RWPE1 (cell line): ENCODE measurements around the gene MYO1E.

ENCODE experiments used
- CTCF ChIA-PET: fragments of 350-600 bp; sonication (Branson Sonifier 250); formaldehyde crosslinking; extraction: SDS; loops from one replicate; lab custom pipeline; 2021; lab: Yijun Ruan, JAX
- POLR2A ChIA-PET: fragments of 400-600 bp; formaldehyde crosslinking; extraction: SDS; loops from one replicate; lab custom pipeline; 2020; ENCODE audit warnings: antibody characterized with exemption; ENCODE audit not compliant: low non-redundant PET; lab: Yijun Ruan, JAX
- DNase-seq: peaks from one replicate; pipeline ENCODE4 v3.0.0; 2012; ENCODE audit warnings: low spot score
- H3K27ac ChIP-seq: fragments of 450-650 bp; 2 replicates; pipeline ENCODE4 v1.5.1; 2017
- TF ChIP-seq, protein P1 (sequence below): fragments of 450-650 bp; conservative IDR thresholded peaks from 2 replicates; pipeline ENCODE4 v1.5.1; 2017; ENCODE audit warnings: low read depth, mild to moderate bottlenecking

MYO1E gene

GRCh38 chr15:59274126-59274970, 98.3 kb downstream of the MYO1E start:
- TF ChIP-seq, protein P1, sequence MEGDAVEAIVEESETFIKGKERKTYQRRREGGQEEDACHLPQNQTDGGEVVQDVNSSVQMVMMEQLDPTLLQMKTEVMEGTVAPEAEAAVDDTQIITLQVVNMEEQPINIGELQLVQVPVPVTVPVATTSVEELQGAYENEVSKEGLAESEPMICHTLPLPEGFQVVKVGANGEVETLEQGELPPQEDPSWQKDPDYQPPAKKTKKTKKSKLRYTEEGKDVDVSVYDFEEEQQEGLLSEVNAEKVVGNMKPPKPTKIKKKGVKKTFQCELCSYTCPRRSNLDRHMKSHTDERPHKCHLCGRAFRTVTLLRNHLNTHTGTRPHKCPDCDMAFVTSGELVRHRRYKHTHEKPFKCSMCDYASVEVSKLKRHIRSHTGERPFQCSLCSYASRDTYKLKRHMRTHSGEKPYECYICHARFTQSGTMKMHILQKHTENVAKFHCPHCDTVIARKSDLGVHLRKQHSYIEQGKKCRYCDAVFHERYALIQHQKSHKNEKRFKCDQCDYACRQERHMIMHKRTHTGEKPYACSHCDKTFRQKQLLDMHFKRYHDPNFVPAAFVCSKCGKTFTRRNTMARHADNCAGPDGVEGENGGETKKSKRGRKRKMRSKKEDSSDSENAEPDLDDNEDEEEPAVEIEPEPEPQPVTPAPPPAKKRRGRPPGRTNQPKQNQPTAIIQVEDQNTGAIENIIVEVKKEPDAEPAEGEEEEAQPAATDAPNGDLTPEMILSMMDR = no peak
- H3K27ac ChIP-seq = no peak overlapping the region
- POLR2A ChIA-PET = interaction anchor here (0.6 kb wide), 1 partner anchor 13 kb away, joined by 3 read pairs; no protein-coding TSS in a partner anchor
- CTCF ChIA-PET = interaction anchor here (0.5 to 1.2 kb wide), 2 partner anchors 9 to 57 kb away, joined by 3 read pairs; no protein-coding TSS in a partner anchor
- DNase-seq = no peak

- TF ChIP-seq, protein P1 = no peak
- ChIA-PET POLR2A (no interaction called here), CTCF (interaction anchor here (0.7 to 0.8 kb wide), 2 partner anchors 108 to 197 kb away, joined by 3 read pairs; no protein-coding TSS in a partner anchor)
- H3K27ac ChIP-seq = no peak overlapping the region
- no peak for DNase-seq
Observed at GRCh38 chr15:59273234-59273633, 99.4 kb downstream of the MYO1E start.

GRCh38 chr15:59271595-59272201, 101.0 kb downstream of the MYO1E start:
- CTCF ChIA-PET = no interaction called here
- no peak overlapping the region for H3K27ac ChIP-seq
- TF ChIP-seq, protein P1 = no peak
- POLR2A ChIA-PET = no interaction called here
- DNase-seq = no peak

DNA sequence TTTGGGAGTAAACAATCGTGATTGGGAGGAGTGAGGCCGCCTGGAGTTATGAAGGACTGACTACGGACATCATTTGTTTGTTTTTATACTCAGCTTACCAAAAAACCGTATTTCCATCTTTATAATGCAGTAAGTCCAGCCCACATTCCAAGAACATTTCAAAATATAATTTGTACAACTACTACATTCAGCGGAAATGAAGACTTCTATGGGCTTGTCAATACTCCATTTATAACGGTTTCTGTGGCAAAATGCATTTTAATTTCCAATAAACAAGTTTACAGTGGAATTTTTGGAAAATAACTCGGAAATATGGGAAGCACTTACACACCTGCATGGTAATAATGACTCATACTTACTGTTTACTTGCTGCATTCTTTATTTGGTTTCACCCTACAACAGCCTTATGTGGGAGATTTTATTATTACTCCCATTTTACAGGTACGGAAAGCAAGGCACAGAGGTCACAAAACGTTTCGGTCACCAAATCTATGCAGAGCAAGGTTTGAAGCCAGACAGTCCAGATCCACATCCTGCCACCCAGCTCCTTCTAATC, 103.7 kb downstream of the MYO1E start:
- TF ChIP-seq, protein P1 = no peak
- H3K27ac ChIP-seq = no peak overlapping the region
- CTCF ChIA-PET = interaction anchor here (0.9 kb wide), 1 partner anchor 15 kb away, joined by 6 read pairs; no protein-coding TSS in a partner anchor
- DNase-seq = peak; percentile 41
- POLR2A ChIA-PET = no interaction called here

- DNase-seq = peak; percentile 46
Observed at GRCh38 chr15:59268168-59268851, 104.4 kb downstream of the MYO1E start.

More at GRCh38 chr15:59268168-59268851, 104.4 kb downstream of the MYO1E start:
- TF ChIP-seq, protein P1 = no peak
- H3K27ac ChIP-seq = no peak overlapping the region
- ChIA-PET POLR2A (no interaction called here), CTCF (interaction anchor here (0.9 kb wide), 1 partner anchor 15 kb away, joined by 6 read pairs; no protein-coding TSS in a partner anchor)
